Measurements from ENCODE around the gene ROR2. TPM values are rescaled to one million over a fixed set of nuclear protein-coding genes. Genes with fewer than 3 reads are reported as not detected.

The ROR2 gene
- total RNA-seq, 1 experiment from 2014 or later, result 2.7 TPM

GRCh38 chr9:91807643-91808246 is 142.3 kb downstream of the ROR2 start:
- DNase-seq, result no peak
- Histone ChIP-seq H3K27ac (ENCODE audit: insufficient read length, low read depth, low read length) (no peak overlapping the region), H3K9ac (ENCODE audit: extremely low read depth, insufficient read length, low read length) (no peak overlapping the region), H3K4me1 (ENCODE audit: insufficient read depth, low read length) (no peaks in the 10 kb centered on the region), H2BK120ac (ENCODE audit: low read depth, low read length, poor library complexity, severe bottlenecking) (no peak overlapping the region), H3K56ac (ENCODE audit: insufficient read length, low read depth, low read length) (no peak overlapping the region), H3K79me1 (ENCODE audit: insufficient read depth, low read depth, low read length, poor library complexity, severe bottlenecking) (no peaks in the 10 kb centered on the region), H2BK12ac (ENCODE audit: insufficient read length, low read depth, low read length) (no peak overlapping the region), H3K4me2 (ENCODE audit: insufficient read depth, insufficient read length, low read length) (no peak overlapping the region), H4K91ac (ENCODE audit: insufficient read length, low read depth, low read length) (no peak overlapping the region), H3K27me3 (ENCODE audit: insufficient read depth, low read length) (no peaks in the 10 kb centered on the region), H2BK20ac (ENCODE audit: low read depth, low read length, poor library complexity, severe bottlenecking) (no peak overlapping the region), H3K18ac (ENCODE audit: insufficient read length, low read depth, low read length) (no peak overlapping the region), H3K9me3 (ENCODE audit: control insufficient read depth, low read depth, low read length) (no peaks in the 10 kb centered on the region), H2BK15ac (ENCODE audit: low read depth, low read length) (no peak overlapping the region), H4K20me1 (ENCODE audit: control insufficient read depth, insufficient read depth, insufficient read length) (no peaks in the 10 kb centered on the region), H3K23me2 (ENCODE audit: insufficient read length, low read depth, low read length, poor library complexity, severe bottlenecking) (no peaks in the 10 kb centered on the region), H3K23ac (ENCODE audit: insufficient read length, low read depth, low read length) (no peak overlapping the region), H3K14ac (ENCODE audit: insufficient read depth, low read length) (no peak overlapping the region), H3T11ph (ENCODE audit: low read length) (no peak overlapping the region), H2AFZ (ENCODE audit: low read length) (no peak overlapping the region), H3K4ac (ENCODE audit: low read depth, low read length) (no peak overlapping the region), H4K5ac (ENCODE audit: insufficient read length, low read depth, low read length) (no peak overlapping the region), H2BK5ac (ENCODE audit: insufficient read length, low read length) (no peak overlapping the region), H2AK5ac (ENCODE audit: insufficient read length, low read length) (no peak overlapping the region), H3K79me2 (ENCODE audit: insufficient read depth, low read length) (no peaks in the 10 kb centered on the region), H4K8ac (replicated peaks; ENCODE audit: insufficient read length, low read depth, low read length) (no peak overlapping the region)
- no peaks in the 10 kb centered on the region for H3K9me3 Mint-ChIP-seq
- no peaks in the 10 kb centered on the region; the same call in 1 of the 2 replicates for H3K27me3 Mint-ChIP-seq (ENCODE audit: low read depth)
- H3K27ac Mint-ChIP-seq, result no peak overlapping the region
- H3K4me1 Mint-ChIP-seq, result peaks cover 0 to 4% of the 10 kb centered on the region in 2 experiments; a peak in 1 of 4 replicates
- WGBS (ENCODE audit: extremely low coverage, insufficient read length, low lambda C conversion rate), result no CpG with 5 or more reads among the region's 8 CpGs
- H3K36me3 Mint-ChIP-seq (ENCODE audit: insufficient read depth in 1 of 3, low read depth in 3 of 3), result no peaks in the 10 kb centered on the region
- TF ChIP-seq CTCF (conservative IDR thresholded peaks at IDR 0.05), result no peak
- no peak overlapping the region for H3K4me3 Mint-ChIP-seq
